GM21390 (cell line): ENCODE data around the gene CCSER2.
"Not testable (repeated sequence)": the region's sequence is repeated elsewhere in the genome, so short reads cannot be mapped to it uniquely, and the experiment has no call there.

ENCODE experiments used
- ATAC-seq: cut with Tn5 transposase; IDR thresholded peaks from one replicate; pipeline ENCODE4 v1.9.1; 2021; ENCODE audit not compliant: unreplicated experiment

Gene CCSER2

DNA sequence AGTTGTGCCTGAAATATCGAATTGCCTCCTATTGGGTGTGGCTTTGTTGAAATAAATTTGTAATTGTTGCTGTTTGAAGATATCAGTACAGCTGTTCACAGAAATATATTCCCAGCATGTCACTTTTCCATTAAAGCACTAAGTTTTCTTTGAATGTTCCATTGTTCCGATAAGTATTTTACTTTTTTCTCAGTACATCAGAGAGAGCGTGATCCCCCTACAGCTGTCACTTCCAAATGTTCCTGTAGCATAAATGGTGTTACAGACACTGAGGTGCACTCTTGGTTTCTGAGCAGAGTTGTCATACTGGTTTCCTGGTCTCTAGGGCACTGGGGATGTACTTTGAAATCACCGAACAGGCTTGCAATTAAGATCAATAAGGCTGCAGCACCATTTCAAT lies 189.2 kb downstream of the CCSER2 start:
- no peak for ATAC-seq

DNA sequence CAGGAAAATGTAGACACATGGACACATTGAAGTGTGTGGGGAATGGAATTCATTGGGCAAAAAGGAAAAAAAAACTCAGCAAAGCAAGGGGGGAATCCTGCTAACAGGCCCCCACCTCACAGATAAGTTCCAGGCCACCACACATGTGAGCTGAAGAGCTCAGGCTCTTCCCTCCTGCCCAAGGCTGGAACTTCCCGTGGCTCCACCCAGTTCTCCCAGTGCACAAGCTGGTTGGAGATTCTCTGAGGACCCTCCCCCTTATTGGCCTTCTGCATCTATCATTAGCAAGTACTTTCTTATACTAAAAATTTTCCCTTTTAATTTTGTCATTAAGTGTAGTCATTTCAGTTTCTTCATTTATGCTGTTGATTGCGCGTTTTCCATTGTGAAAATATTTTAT lies 190.8 kb downstream of the CCSER2 start:
- ATAC-seq: no peak

DNA sequence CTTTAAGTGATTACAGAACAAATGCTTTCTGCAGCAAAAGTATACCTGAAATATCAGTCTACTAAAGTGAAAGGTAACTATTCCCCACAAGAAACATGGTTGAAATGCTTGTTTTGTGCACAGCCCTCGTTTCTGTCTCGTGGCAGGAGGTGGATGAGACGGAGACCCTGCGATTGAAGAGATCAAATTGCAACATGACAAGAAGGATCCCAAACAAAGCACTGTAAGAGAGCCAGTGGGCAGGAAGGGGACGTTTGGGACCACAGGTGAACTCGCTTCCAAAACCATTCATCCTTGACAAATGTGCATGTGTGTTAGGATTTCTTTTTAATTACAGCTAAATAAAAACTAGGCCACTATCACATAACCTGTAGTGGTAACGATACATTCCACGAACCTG lies 192.6 kb downstream of the CCSER2 start:
- ATAC-seq: no peak

DNA sequence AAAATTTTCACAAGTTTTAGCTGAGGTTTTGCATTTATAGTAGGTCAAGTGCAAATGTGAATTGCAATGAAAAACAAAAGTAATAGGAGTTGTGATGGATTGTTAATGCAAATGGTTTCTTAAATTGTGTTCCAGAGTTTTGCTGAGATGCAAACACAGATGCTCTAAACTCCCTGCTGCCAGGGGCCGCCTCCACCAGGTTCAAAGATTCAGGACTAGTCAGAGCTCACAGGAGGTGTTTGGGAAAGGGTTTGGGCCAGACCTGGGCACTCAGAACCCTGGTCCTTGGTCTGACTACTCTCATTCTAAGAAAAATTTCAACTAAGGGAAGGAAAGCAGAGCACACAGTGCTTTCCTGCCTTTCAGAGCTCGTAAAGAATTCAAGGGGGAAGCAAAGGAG lies 193.1 kb downstream of the CCSER2 start:
- ATAC-seq: no peak

DNA sequence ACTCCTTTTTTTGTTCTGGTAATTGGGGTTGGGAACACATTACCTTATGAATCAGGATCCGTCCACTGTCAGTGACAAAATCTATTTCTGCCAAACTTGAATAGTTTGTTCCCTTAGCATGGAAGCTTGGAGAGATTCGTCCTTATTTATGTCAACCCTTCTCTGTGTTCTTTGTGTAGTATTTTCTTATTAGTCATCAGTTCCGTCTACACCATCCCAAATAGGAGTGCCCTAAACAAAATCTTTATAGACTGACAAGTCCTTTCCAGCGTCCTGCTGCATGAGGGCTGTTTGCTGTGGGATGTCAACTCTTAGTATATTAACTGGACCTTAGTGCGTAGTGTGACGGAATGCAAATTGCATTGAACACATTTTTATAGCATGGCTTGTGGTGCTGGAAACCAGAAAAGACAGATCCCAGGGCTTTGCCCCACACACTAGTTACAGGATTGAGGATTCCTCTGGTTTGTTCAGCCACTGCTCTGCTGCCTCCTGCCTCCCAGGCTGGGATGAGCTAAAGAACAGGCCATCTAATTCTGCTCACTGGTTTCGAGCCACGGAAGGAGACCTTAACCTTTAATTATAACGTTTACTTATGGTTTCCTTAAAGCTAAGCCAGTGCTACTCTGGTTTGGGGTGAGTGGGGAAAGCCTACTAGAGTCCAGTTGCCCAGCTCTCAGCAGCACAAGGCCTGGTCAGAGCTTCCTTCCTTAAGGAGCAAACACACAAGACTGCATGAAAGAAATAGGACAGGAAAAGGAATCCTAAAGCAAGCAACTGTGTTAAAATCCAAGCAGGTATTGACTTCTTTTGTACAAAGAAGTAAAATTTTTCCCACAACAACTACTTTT lies 194.4 kb downstream of the CCSER2 start:
- no peak for ATAC-seq

DNA sequence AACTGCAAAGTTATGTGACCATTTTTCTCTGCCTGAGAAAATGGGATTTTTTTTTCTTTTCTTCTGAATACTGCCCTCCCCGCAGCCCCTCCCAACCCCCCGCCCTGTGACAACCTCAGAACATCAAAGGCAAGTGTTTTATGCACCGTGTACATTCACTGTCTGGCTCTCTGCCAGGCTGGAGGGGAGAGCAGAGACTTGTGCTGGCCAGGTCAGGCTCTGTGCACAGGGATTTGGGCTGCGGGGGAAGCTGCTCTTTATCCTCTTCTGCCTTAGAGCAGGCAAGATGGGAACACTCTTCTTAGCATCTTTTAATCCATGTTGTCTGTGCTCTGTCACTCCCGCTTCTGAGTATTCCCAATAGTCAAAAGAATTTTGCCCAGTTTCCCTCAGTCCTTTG lies 195.1 kb downstream of the CCSER2 start:
- ATAC-seq: no peak

DNA sequence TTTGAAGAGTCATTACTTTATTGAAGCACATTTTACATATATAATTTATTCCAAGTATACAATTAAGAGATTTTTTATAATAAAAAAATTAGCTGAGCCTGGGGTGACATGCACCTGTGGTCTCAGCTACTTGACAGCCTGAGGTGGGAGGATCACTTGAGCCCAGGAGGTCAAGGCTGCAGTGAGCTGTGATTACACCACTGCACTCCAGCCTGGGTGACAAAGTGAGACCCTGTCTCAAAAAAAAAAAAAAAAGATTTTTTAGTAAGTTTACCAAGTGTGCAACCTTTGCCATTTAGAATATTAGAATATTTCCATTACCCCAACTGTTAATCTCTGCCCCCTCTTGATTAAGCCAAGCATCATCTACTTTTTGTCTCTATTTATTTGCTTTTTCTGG lies 196.0 kb downstream of the CCSER2 start:
- no peak for ATAC-seq

DNA sequence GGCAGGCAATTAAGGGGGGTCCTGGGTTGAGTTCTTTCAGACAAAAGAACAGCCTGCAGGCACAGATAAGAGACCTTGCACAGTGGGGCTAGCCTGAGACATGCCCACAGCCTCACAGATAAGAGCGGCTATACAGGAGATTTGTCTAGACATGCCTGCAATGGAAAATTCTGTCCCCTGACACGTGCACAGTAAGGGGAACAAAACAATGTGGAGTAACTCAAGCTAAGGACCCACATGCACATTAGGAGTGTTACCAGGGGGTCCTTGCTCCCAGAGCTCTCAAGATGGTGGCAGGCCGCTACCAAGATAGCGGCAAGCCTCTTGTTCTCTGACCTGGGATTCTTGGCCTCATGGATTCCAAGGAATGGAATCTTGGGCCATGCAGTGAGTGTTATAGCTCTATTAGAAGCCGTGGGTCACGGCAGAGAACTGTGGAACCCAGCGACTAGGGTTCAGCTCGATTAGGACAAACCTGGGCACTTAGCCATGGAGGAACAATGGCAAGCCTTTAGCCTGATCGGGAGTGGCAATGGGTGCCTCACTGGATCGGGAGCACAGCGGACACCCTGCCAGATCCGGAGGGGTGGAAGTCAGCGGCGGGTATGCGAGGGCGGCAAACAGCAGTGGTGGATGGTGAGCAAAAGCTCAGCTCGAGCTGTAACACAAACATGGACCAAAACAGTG lies 196.9 kb downstream of the CCSER2 start:
- ATAC-seq: no peak

DNA sequence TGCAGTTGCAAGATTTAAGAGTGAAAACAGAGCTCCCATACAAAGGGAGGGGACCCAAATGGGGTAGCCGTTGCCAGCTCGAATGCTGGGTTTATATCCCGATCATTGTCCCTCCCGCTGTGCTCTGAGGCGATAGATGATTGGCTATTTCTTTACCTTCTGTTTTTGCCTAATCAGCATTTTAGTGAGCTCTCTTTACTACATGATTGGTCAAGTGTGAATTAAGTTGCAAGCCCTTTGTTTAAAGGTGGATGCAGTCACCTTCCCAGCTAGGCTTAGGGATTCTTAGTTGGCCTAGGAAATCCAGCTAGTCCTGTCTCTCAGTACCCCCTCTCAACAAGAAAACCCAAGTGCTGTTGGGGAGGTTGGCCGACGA lies 197.4 kb downstream of the CCSER2 start:
- ATAC-seq: not testable (repeated sequence)

DNA sequence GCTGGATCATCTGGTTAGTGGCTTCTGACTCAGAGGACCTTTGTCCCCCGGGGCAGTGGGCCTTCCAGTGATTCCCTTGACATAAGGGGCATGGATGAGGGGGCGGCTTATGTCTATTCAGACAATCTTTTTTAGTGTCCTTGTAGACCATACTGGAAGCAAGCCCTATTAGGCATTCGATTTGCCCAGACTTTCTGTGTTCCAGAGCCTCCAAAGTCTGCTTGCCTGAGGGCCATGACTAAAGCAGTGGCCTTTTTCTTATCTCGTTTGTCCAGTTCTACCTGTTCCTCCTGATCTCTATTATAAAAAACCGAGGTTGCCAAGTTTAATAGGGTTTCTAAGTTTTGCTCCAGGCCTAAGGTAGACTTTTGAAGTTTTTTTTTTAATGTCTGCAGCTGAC lies 199.0 kb downstream of the CCSER2 start:
- not testable (repeated sequence) for ATAC-seq

DNA sequence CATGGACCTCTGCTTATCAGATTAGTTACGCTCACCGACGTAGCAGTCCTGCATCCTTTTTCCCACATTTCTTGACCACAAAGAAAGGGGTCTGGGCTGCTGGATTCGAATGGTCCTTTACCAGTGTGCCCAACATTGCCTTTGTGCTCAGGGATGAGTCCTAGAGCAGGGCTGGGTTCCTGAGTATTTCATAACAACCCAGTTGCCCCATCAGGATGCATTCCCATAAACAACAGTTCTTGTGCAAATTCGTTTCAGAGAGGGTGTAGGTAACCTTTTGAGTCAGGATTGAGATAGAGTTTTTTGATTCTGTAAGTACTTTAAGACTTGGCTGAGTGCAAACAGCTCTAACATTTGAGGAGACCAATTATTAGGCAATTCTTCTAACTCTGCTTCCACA lies 200.1 kb downstream of the CCSER2 start:
- ATAC-seq: not testable (repeated sequence)

DNA sequence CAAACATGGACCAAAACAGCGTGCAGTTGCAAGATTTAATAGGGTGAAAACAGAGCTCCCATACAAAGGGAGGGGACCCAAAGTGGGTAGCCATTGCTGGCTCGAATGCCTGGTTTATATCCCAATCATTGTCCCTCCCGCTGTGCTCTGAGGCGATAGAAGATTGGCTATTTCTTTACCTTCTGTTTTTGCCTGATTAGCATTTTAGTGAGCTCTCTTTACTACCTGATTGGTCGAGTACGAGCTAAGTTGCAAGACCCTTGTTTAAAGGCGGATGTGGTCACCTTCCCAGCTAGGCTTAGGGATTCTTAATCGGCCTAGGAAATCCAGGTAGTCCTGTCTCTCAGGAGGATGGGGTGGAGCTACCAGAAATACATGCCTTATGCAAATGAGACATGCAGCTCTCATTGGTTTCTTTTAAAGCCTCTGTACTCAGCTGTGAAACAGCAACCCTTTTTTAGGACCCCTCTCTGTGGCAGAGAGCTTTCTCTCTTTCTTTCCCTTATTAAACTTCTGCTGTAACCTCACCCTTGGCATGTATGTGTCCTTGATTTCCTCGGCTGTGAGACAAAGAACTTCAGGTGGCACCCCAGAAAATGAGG lies 202.4 kb downstream of the CCSER2 start:
- no peak for ATAC-seq

DNA sequence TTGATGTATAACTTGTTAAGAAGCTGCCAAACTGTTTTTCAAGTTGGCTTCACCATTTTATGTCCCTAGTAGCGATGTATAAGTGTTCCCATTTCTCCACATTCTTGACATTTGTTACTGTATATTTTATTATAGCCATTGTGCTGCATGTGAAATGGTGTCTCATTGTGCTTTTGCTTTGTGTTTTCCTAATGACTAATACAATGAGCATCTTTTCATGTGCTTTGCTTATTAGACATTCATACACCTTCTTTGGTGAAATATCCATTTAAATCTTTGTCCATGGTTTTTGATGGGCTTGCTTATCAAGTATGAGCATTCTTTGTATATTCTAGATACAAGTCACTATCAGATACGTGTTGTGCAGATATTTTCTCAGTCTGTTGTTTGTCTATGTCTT lies 203.0 kb downstream of the CCSER2 start:
- ATAC-seq: no peak

DNA sequence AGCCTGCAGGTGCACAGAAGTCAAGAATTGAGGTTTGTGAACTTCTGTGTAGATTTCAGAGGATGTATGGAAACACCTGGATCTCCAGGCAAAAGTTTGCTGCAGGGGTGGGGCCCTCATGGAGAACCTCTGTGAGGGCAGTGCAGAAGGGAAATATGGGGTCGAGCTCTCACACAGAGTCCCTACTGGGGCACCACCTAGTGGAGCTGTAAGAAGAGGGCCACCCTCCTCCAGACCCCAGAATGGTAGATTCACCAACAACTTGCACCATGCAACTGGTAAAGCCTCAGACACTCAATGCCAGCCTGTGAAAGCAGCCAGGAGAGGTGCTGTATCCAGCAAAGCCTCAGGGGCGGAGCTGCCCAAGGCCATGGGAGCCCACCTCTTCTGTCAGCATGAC lies 205.8 kb downstream of the CCSER2 start:
- ATAC-seq: no peak

DNA sequence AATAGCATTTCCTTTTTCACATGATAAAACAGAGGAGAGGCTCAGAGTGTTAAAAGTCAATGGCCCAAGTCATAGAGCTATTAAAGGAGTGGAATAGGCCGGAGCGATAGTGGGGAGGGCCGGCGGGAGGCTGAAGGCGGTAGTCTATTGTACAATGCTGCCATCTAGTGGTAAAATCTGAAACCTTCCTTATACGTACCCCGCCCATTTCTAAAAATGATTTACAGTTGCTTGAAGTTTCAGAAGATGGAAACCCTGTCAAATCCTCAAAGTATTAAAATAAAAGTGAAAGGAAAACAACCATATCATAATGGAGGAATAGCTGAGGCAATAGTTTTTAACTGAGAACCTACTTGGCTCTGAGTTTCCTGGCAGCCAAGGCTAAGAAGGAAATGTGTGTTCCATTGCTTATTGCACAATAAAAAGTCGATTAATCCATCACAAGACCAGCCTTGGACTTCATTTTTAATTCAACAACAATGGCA lies 209.1 kb downstream of the CCSER2 start:
- ATAC-seq: peak; percentile 82

DNA sequence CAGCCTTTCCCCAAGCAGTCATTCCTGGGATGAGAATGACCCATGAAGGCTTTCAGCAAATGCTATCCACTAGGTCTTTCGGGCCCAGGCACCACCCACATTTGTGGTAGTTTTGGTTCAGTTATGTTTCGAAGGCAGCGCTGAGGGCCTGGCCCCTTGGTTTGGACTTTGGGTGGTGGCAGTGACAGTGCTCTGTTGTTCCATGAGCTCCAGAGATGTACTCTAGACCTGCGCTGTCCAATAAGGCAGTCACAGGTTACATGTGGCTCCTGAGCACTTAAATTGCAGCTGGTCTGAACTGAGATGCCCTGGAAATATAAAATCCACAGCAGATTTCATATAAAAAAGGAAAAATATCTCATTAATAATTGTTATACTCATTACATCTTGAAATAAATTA lies 209.6 kb downstream of the CCSER2 start:
- no peak for ATAC-seq

DNA sequence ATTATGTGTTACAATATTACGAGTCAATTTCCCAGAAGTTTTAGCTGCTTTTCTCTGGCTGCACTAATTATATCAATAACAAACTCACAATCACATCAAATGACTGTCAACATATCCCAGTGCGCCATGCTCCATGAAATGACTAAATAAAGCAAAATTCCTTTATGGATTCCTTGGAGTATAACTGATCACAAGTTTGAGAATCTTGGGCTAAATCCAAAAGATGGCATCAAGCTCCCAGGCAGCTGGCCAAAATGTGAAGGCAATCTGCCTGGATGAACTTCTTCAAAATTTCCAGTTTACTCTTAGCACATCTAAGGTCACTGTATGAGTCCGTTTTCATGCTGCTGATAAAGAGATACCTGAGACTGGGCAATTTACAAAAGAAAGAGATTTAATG lies 210.8 kb downstream of the CCSER2 start:
- ATAC-seq: no peak

DNA sequence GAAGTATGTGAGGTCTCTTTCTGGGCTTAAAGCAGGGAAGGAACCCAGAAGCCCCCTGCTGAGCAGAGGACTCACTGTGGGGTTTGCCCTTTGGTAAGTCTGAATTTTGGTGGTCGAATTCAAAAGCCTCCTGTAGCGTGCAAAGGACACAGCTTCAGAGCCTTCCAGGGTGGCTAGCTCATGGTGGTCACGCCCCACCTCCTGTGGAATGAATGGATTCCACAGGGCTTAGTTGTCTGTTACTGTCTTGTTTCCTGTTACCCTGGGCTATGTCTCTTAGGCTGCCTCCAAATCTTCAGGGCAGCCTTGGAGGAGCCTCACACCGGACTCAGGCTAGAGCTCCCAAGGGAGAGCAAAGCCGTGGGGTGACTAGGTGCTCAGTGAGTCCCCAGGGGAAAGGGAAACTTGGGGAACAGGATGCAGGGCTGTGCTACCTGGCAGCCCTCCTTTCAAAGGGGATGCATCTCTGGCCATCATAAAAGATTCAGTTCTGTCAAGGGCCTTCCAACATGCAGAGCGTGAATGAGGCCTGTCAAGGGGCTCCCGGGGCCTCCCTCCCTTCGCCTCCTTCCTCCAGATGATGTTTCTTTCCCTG lies 211.7 kb downstream of the CCSER2 start:
- peak; percentile 5 for ATAC-seq

DNA sequence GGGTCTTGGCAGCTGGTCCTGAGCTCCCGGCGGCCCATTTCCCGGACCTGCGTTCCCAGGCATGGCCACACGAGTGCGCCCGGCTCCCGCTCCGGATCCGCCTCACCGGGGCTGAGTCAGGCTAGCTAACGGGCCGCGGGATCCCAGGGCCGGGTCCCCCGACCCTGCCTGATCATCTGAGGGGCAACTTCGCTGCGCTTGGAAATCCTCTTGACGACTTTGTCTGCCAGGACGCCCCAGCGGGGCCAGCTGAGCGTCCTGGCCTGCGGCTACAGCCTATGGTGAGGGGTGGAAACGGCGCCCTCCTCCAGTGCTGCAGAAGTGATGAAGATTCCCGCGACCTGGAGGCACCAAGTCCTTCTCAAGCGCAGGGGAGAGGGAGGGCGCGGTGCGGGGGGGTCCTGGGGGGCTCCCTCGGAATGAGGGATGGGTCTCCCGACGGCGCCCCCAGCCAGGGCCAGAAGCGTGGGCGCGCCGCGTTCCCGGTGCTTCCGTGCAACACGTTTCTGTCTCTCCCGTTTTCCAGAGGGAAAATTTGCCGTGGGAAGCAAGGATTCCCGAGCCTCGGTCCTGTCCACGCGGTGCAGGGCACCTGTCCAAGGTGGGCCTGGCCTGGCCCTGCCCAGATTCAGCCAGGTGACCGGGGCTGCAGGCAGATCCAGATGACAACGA lies 212.4 kb downstream of the CCSER2 start:
- ATAC-seq: peak; percentile 85

DNA sequence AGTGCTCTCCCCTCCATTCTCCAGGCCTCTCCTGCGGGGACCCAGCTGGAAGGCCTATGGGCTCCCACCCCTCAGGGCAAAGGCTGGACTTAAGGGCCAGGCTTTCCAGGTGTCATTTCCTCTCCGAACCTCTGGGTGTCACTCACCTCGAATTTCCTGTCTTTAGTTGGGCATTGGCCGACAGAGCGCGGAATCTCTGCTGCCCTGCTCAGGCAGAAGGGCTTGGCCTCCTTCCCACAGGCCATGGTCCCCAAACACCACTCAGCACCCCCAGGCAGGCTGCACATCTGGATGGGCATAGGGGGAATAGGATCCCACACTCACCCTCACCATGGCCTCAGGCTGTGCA lies 212.9 kb downstream of the CCSER2 start:
- no peak for ATAC-seq
